ENCODE measurements around the gene TNRC6C.

TNRC6C gene

DNA sequence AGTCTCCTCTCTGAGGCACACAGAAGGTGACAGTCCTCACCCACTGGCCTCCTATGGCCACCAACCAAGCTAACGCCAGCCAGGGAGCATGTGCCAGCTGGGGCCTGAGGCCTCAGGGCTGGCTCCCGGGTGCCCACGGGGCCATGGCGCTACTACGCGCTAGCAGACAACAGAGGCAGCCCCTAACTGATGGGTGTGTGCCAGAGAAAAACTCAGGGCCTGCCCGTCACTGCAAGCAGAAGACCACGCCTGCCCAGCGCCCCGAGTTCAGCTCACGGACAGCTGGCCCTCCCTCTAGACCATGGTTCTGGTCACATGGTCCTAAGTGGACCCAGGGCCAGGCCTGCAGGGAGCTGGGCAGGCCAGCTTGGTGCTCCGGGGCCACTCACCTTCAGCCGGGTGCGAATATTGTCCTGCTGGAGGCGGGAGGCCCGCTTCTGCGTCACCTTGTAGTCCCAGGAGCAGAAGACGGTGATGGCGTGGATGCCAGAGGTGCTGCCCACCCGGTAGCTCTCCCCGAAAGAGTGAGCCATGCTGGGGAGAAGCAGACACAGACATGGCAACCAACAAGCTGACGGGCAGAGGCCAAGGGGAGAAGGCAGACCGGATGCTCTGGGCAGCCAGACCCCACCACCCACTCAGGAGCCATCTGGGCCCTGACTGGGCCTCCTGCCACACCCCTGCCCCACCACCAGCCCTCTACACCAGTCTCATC is 163.9 kb downstream of the TNRC6C start:
- Histone ChIP-seq H3K36me3 (no peaks in the 10 kb centered on the region; the same call in 1 of the 2 replicates), H3K4me1 (peaks cover 27% of the 10 kb centered on the region), H3K4me3 (ENCODE audit: low read depth, low read length) (no peak overlapping the region), H3K27me3 (no peaks in the 10 kb centered on the region), H3K9me3 (no peaks in the 10 kb centered on the region)
- DNase-seq, result no peak
- TF ChIP-seq, protein P1, sequence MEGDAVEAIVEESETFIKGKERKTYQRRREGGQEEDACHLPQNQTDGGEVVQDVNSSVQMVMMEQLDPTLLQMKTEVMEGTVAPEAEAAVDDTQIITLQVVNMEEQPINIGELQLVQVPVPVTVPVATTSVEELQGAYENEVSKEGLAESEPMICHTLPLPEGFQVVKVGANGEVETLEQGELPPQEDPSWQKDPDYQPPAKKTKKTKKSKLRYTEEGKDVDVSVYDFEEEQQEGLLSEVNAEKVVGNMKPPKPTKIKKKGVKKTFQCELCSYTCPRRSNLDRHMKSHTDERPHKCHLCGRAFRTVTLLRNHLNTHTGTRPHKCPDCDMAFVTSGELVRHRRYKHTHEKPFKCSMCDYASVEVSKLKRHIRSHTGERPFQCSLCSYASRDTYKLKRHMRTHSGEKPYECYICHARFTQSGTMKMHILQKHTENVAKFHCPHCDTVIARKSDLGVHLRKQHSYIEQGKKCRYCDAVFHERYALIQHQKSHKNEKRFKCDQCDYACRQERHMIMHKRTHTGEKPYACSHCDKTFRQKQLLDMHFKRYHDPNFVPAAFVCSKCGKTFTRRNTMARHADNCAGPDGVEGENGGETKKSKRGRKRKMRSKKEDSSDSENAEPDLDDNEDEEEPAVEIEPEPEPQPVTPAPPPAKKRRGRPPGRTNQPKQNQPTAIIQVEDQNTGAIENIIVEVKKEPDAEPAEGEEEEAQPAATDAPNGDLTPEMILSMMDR (IDR thresholded peaks at IDR 0.05; ENCODE audit: low read depth, low read length), result no peak

DNA sequence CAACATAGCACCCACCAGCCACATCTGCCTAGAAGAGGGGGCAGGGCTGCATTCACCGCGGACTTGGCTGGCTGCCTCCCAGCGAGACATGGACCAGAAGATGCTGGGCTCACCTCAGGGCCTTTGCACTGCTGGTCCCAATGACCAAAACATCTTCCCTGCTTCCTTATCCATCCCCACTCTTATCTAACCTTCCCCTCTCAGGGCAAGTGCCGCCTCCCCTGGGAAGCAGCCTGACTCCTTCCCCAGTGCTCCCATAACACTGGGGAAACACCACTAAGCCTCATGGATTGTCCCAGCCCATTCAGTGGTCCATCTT is 164.4 kb downstream of the TNRC6C start:
- Histone ChIP-seq H3K4me3 (ENCODE audit: low read depth, low read length) (no peak overlapping the region), H3K4me1 (peaks cover 25% of the 10 kb centered on the region), H3K36me3 (no peaks in the 10 kb centered on the region; the same call in 1 of the 2 replicates), H3K27me3 (no peaks in the 10 kb centered on the region), H3K9me3 (no peaks in the 10 kb centered on the region)
- TF ChIP-seq, protein P1 (IDR thresholded peaks at IDR 0.05; ENCODE audit: low read depth, low read length), result no peak
- no peak for DNase-seq

DNA sequence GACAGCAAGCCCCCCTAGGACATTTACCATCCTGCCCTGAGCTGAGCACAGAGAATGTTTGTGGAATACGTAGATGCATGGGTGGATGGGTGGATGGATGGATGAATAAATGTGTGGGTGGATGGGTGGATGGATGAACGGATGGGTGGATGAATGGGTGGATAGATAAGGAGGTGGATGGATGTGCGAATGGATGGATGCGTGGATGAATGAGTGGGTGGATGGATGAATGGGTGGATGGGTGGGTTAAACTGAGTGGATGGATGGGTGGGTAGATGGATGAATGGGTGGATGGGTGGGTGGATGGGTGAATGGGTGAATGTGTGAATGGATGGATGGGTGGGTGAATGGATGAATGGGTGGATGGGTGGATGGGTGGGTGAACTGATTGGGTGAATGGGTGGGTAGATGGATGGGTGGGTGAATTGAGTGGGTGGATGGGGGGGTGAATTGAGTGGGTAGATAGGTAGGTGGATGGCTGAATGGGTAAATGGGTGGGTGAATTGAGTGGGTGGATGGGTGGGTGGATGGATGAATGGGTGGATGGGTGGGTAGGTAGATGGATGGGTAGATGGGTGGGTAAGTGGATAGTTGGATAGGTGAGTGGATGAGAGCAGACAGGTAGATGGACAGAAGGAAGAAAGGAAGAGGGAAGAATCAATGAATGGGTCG is 164.9 kb downstream of the TNRC6C start:
- no peaks in the 10 kb centered on the region; the same call in 1 of the 2 replicates for H3K36me3 ChIP-seq
- no peaks in the 10 kb centered on the region for H3K27me3 ChIP-seq
- H3K4me1 ChIP-seq, result peaks cover 24% of the 10 kb centered on the region
- H3K4me3 ChIP-seq (ENCODE audit: low read depth, low read length), result no peak overlapping the region
- H3K9me3 ChIP-seq, result no peaks in the 10 kb centered on the region
- DNase-seq, result no peak
- TF ChIP-seq, protein P1 (IDR thresholded peaks at IDR 0.05; ENCODE audit: low read depth, low read length), result no peak

DNA sequence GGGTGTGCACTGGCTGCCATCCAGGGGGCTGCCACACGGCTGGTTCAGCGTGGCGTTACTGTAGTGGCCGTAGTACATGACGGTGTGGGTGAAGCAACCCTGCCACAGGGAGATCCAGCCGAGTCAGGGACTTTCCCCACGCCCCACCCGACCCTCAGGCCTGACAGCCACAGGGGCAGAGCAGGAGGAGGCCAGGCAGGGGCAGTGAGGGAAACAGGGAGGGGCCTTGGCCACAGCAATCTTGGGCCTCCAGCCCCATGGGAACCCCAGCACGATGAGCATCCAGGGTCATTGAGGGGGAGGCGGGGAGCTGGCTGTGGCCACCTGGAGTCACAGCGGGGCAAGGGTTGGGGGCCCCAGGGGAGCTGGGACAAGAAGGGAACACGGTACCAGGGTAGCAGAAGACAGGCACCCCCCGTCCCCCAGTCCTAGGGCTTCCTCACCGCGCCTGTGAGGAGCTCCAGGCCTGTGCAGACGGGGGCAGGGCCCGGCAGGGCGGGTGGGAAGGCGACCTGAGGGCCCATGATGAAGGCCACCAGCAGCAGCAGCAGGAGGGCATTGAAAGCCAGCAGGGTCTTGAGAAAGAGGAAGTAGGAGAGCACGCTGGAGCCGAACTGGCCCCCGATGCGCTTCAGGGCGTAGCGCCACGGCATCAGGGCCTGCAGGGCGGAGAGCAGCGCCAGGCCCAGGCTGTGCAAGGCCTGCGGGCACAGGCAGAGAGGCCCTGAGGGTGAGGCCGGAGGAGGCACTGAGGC is 165.8 kb downstream of the TNRC6C start:
- no peaks in the 10 kb centered on the region for H3K27me3 ChIP-seq
- no peak overlapping the region for H3K4me3 ChIP-seq (ENCODE audit: low read depth, low read length)
- TF ChIP-seq, protein P1 (IDR thresholded peaks at IDR 0.05; ENCODE audit: low read depth, low read length), result no peak
- no peak for DNase-seq
- no peaks in the 10 kb centered on the region; the same call in 1 of the 2 replicates for H3K36me3 ChIP-seq
- H3K9me3 ChIP-seq, result no peaks in the 10 kb centered on the region
- peaks cover 24% of the 10 kb centered on the region for H3K4me1 ChIP-seq

DNA sequence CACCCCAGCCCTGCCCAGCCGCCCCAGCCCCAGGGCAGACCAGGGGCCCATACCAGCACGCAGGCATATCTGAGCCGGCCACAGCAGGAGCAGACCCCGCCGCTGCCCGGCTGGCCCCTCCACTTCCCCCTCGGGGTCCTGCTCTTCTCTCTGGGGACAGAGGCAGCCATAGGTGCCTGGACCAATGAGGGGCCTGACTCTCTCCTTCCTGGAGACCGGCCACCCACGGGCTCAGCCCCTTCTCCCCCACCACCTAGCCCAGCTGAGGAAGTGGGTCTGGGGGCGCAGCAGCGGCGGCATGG is 166.3 kb downstream of the TNRC6C start:
- no peaks in the 10 kb centered on the region; the same call in 1 of the 2 replicates for H3K36me3 ChIP-seq
- TF ChIP-seq, protein P1 (IDR thresholded peaks at IDR 0.05; ENCODE audit: low read depth, low read length), result no peak
- H3K9me3 ChIP-seq, result no peaks in the 10 kb centered on the region
- no peak for DNase-seq
- no peak overlapping the region for H3K4me3 ChIP-seq (ENCODE audit: low read depth, low read length)
- H3K4me1 ChIP-seq, result peaks cover 24% of the 10 kb centered on the region
- H3K27me3 ChIP-seq, result no peaks in the 10 kb centered on the region
